ENCODE results near the gene ARIH1.

GRCh38 chr15:72559781-72560180, 85.7 kb downstream of the ARIH1 start:
- no peak for TF ChIP-seq POLR2A (IDR thresholded peaks at IDR 0.05)
- no peak for TF ChIP-seq EP300 (IDR thresholded peaks at IDR 0.05)
- no peak for TF ChIP-seq CTCF (IDR thresholded peaks at IDR 0.05)
